Islet of Langerhans (tissue), 1 donor: ENCODE measurements around the gene ETHE1.

Experiments used
- FAIRE-seq: peaks from one replicate; lab custom pipeline; 2011; peaks lifted over from hg19 to GRCh38; lab: Jason Lieb, UNC

The ETHE1 gene, protein sequence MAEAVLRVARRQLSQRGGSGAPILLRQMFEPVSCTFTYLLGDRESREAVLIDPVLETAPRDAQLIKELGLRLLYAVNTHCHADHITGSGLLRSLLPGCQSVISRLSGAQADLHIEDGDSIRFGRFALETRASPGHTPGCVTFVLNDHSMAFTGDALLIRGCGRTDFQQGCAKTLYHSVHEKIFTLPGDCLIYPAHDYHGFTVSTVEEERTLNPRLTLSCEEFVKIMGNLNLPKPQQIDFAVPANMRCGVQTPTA

GRCh38 chr19:43526884-43527859, at the start of gene ETHE1:
Gene ETHE1 (minus strand): TSS chr19:43527201. CDS start chr19:43527177, 24 bp downstream.
- FAIRE-seq = no peak

DNA sequence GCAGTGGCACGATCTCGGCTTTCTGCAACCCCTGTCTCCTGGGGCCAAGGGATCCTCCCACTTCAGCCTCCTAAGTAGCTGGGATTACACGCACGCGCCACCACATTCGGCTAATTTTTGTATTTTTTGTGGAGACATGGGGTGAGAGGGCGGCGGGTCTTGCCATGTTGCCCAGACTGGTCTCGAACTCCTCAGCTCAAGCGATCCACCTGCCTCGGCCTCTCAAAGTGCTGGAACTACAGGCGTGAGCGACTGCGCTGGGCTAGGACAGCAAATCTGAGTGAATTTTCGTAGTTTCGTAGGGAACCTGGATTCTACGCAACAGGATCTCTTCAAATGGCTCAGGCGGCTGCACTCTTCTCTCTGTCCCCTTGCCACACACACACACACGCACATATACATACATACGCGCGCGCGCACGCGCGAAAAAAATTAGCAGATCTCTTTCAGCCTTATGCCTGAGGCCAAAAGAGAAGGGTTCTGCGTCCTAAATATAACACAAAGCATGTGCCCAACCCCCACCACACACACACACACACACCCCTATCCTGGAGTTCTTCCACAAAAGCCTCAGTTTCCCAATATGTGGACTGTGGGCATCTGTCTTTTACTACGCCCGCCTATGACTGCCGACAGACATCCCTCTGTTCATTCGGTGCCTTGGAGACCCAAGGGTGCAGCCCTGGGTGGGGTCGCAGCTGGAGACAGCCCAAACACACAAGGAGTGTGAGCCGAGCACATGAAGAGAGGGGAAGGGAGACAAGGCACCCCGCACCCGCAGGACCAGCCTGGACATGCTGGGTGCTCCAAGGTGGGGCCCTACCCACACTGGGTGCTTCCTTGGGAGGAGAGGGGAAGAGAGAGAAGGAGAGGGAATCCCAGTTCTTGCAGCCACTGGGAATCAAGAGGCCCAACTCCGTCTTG, 49.2 kb upstream of the ETHE1 start:
- no peak for FAIRE-seq

- FAIRE-seq = peak; percentile 99
Observed at GRCh38 chr19:43575156-43575950, 48.4 kb upstream of the ETHE1 start, which contains the start of the genes PINLYP and XRCC1. Gene PINLYP (plus strand): TSS chr19:43575801. CDS start chr19:43577192, 1,391 bp downstream. Gene XRCC1 (minus strand): TSS chr19:43575527. CDS start chr19:43575458, 69 bp downstream.

GRCh38 chr19:43574424-43575155, 47.6 kb upstream of the ETHE1 start:
- no peak for FAIRE-seq

GRCh38 chr19:43572171-43572588, 45.2 kb upstream of the ETHE1 start:
- peak; percentile 98 for FAIRE-seq

DNA sequence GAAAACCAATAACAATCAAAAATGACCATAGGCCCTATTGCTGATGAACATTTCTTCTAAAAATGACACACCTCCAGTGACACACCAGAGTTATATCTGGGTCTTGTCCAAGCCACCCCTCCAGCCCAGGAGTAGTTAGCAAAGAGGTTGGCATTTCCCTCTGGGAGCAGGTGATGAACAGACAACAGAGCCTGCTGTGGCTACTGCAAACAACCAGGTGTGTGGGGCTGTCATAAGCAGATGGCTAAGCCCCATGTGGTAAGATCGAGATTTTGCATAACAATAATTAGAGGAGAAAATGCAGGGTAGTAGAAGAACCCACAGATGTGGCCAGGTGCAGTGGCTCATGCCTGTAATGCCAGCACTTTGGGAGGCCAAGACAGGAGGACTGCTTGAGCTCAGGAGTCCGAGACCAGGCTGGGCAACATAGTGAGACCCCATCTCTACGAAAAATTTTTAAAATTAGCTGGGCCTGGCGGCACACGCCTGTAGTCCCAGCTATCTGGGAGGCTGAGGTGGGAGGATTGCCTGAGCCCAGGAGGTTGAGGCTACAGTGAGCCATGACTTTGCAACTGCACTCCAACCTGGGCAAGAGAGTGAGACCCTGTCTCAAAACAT, 43.3 kb upstream of the ETHE1 start:
- no peak for FAIRE-seq

DNA sequence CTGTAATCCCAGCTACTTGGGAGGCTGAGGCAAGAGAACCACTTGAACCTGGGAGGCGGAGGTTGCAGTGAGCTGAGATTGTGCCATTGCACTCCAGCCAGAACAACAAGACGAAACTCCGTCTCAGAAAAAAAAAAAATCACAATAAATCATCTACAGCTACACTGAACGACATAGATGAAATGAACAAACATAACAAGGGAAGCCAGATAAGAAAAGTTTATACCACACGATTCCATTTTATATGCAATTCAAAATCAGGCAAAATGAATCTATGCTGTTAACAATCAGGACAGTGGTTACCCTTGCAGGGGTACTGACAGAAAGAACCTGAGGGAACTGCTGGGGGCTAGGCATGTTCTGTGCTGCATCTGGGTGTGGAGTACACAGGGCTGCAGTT, 42.7 kb upstream of the ETHE1 start:
- no peak for FAIRE-seq

DNA sequence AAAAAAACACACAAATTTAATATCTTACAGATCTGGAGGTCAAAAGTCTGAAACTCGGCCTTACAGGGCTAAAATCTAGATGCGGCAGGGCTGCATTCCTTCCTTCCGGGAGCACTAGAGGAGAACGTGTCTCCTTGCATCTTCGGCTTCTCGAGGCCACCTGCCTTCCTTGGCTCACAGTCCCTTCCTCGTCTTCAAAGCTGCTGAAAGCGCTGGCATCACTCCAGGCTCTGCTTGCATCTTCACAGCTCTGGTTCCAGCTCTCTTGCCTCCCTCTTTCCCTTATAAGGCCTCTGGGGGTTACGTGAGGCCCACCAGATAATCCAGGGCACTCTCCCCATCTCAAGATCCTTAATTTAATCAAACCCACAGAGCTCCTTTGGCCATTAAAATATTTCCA, 37.8 kb upstream of the ETHE1 start:
- no peak for FAIRE-seq

GRCh38 chr19:43563816-43564457, 36.9 kb upstream of the ETHE1 start:
- FAIRE-seq = no peak

DNA sequence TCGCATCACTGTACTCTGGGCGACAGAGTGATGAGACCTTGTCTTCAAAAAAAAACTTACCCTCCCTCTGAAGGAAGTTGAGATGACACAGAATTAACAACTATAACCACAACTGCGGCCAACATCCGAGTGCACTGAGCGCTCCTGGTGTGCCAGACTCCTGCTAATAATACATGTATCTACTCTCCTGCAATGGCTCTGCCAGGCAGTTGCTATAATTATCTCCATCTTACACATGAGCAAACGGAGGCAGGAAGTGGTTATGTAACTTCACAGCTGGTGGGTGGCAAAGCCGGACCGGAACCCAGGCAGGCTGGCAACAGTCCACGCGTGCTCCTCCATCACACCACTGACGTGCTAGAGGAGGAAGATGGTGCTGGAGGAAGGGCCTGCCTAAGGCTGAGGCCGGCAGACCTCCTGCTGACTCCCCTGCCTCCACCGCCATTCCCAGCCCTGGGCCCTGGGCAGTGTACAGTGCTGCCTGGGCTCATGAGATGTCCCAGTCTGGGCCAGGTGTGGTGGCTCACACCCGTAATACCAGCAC, 35.8 kb upstream of the ETHE1 start:
- peak; percentile 71 for FAIRE-seq

DNA sequence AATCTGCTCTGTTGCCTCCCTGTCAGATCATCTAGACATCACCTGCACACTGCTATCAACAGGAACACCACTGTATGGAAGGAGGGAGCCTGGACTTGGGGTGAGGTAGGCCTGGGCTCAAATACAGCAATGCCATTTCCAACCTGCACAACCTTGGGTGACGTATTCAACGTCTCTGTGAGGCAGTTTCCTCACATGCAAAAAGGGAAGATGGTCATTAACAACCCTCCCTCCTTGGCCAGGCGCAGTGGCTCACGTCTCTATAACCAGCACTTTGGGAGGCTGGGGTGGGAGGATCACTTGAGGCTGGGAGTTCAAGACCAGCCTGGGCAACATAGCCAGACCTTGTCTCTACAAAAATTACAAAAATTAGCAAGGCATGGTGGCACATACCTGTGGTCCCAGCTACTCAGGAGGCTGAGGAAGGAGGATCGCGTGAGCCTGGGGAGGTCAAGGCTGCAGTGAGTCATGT, 35.3 kb upstream of the ETHE1 start:
- no peak for FAIRE-seq

DNA sequence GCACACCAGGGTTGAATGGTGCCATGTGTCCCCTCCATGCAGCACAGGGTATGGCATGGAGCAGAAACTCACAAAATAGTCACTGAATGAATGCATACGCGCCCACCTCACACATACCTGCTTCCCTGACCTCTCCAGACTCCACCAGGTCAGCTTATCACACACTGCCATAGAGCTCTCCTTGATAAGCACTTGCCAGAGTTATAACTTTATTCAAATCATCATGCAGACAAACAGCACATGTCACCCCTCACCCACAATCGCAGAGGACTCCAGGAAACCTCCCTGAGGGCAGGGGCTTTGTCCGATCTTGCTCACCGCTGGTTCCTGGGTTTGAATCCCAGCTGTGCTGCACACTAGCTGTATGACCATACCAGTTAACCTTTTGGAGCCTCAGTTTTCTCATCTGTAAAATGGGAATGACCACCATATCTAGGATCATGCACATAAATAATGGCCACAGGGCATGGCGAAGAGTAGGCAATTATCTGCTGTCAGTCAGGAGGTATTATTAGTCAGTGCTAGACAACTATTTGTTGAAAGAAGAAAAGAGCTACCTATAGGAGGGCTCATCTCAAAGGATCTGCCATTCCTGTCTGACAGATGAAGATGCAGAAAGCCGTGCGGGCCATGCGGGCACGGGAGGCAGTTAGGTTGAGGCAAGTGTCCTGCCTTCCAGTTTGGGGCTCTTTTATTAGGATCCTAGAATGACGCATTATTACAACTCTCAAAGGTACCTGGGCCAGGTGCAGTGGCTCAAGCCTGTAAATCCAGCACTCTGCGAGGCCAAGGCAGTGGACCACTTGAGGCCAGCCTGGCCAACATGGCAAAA, 34.4 kb upstream of the ETHE1 start:
- FAIRE-seq = no peak

GRCh38 chr19:43560687-43561086, 33.7 kb upstream of the ETHE1 start:
- FAIRE-seq = no peak

DNA sequence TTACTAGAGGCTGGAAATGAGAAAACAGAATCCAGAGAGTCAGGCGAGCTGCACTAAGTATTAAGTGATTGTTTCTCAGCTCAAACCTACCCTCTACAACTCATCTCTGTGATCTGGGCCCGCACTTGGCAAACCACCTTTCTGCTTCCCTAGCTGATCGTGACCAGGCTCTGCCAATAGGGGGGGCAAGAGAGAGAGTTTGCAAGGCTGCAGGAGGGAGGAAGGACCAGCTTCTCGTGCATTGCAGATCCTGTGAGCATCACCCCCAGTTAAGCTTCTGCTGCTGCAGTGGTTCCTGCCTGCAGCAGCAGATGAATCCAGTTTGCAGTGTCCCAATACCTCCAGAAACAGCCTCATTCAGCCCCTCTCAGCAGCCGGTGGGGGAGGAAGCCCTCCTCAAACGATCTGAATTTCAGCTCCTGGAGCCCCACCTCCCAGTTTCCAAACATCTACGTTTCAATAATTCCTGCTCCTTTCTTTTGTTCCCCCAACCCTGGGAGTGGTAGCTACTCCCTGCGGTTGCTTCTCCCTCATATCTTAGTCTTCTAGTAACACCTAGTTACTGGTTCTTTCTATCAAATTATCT, 28.3 kb upstream of the ETHE1 start:
- no peak for FAIRE-seq

- no peak for FAIRE-seq
Observed at GRCh38 chr19:43554317-43554895, 27.4 kb upstream of the ETHE1 start.

DNA sequence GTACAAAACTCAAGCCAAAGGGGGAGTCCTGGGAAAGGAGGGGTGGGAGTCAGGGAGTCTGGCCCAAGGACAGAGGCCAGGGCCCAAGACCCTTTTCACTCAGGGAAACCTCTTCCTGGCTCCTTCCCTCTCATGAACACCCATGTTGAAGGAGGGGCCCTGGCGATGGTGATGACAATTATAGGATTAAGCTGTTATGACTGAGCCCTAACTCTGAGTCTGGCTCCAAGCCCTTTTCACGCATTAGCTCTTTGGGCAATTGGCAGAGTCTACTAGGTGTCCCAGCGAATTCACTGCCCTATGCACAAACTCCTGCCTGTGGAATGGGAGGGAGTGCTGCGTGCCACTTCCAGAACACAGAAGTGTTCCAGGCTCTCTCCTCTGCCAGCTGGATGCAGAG, 26.7 kb upstream of the ETHE1 start:
- FAIRE-seq = no peak

GRCh38 chr19:43552616-43553015, 25.6 kb upstream of the ETHE1 start:
- no peak for FAIRE-seq

- FAIRE-seq = no peak
Observed at GRCh38 chr19:43552198-43552450, 25.1 kb upstream of the ETHE1 start.
